Subcutaneous adipose tissue (tissue), 4 donors: ENCODE data around the gene TCF7L2. TPM values are rescaled to one million over a fixed set of nuclear protein-coding genes. Genes with fewer than 3 reads are reported as not detected.

ENCODE experiments used
- CTCF ChIP-seq: fragments of 450-650 bp; IDR thresholded peaks from one replicate; pipeline ENCODE4 v1.5.1; 2016; ENCODE audit warnings: low read depth, mild to moderate bottlenecking, control low read depth, antibody characterized with exemption, moderate library complexity
- total RNA-seq, 4 donors: library from RNA; depleted of rRNA; stranded (reverse); fragments of >200 nt; gene quantifications; one replicate each; pipeline ENCODE4 v1.1.0, GENCODE V29; 2016

TCF7L2 gene
- total RNA-seq, 4 donors from 2014 or later = 24.3 to 70.1 (median 43.5) TPM

GRCh38 chr10:112988839-112989406 is 38.9 kb downstream of the TCF7L2 start:
- TF ChIP-seq CTCF = no peak

- TF ChIP-seq CTCF = no peak
These were observed 39.8 kb downstream of the TCF7L2 start for GRCh38 chr10:112989826-112990225.

GRCh38 chr10:112990271-112990670 is 40.2 kb downstream of the TCF7L2 start:
- TF ChIP-seq CTCF = no peak

GRCh38 chr10:112991888-112992491 is 41.9 kb downstream of the TCF7L2 start:
- TF ChIP-seq CTCF = no peak

GRCh38 chr10:112996462-112996861 is 46.4 kb downstream of the TCF7L2 start:
- TF ChIP-seq CTCF = no peak

- TF ChIP-seq CTCF = no peak
These were observed 49.1 kb downstream of the TCF7L2 start for GRCh38 chr10:112999102-112999501.

- no peak for TF ChIP-seq CTCF
These were observed 50.4 kb downstream of the TCF7L2 start for GRCh38 chr10:113000442-113000841.
